Skin epidermis (tissue), 12 donors: Measurements from ENCODE around the gene MXD4.
"Not testable (repeated sequence)": the region's sequence is repeated elsewhere in the genome, so short reads cannot be mapped to it uniquely, and the experiment has no call there.

Source experiments
- H3K27ac ChIP-seq, 21 experiments: fragments of 200-600 bp; sonication (generic) in 11 of 21; one replicate each; pipeline ENCODE4 v1.5.0; 2020; ENCODE audit warnings: mild to moderate bottlenecking in 3 of 21, inconsistent platforms in 2 of 21, moderate library complexity in 2 of 21
- H3K4me3 ChIP-seq, 7 experiments: fragments of 200-600 bp; sonication (generic) in 2 of 7; one replicate each; pipeline ENCODE4 v1.5.0; 2020; ENCODE audit warnings: inconsistent platforms in 2 of 7, mild to moderate bottlenecking in 2 of 7, moderate library complexity in 1 of 7

The MXD4 gene

GRCh38 chr4:2245057-2245786, 16.7 kb downstream of the MXD4 start:
- peak overlapping the region in 11 of 21 experiments; percentile 15 to 64 (median 33) for H3K27ac ChIP-seq

GRCh38 chr4:2243681-2244380, 18.1 kb downstream of the MXD4 start:
- H3K27ac ChIP-seq = peak overlapping the region in 10 of 21 experiments; percentile 6 to 55 (median 23)
- no peak overlapping the region for H3K4me3 ChIP-seq

More at GRCh38 chr4:2245057-2245786, 16.7 kb downstream of the MXD4 start:
- no peak overlapping the region for H3K4me3 ChIP-seq

GRCh38 chr4:2241410-2242353, 20.2 kb downstream of the MXD4 start, which contains the start of the genes HAUS3 and POLN:
HAUS3 (minus strand) TSS chr4:2242121; CDS start chr4:2240946, 1,175 bp downstream.
POLN (minus strand) TSS chr4:2242121; CDS start chr4:2229231, 12,890 bp downstream.
- Histone ChIP-seq H3K27ac (peak within 1 kb of the TSS; percentile 5 to 89 (median 80)), H3K4me3 (peak within 1 kb of the TSS; percentile 85 to 99 (median 96))

- peak overlapping the region; percentile 85 to 99 (median 96) for H3K4me3 ChIP-seq
- peak overlapping the region in 16 of 21 experiments; percentile 5 to 89 (median 80) for H3K27ac ChIP-seq
These were observed 20.9 kb downstream of the MXD4 start for GRCh38 chr4:2241003-2241402.

GRCh38 chr4:2236944-2237666, 24.8 kb downstream of the MXD4 start:
- Histone ChIP-seq H3K4me3 (no peak overlapping the region), H3K27ac (no peak overlapping the region)

GRCh38 chr4:2231082-2231481, 30.8 kb downstream of the MXD4 start:
- Histone ChIP-seq H3K4me3 (no peak overlapping the region), H3K27ac (no peak overlapping the region)

- no peak overlapping the region for H3K27ac ChIP-seq
These were observed 35.6 kb downstream of the MXD4 start for GRCh38 chr4:2226261-2226660.

GRCh38 chr4:2222838-2223237, 39.1 kb downstream of the MXD4 start:
- no peak overlapping the region for H3K4me3 ChIP-seq

More at GRCh38 chr4:2226261-2226660, 35.6 kb downstream of the MXD4 start:
- no peak overlapping the region for H3K4me3 ChIP-seq

GRCh38 chr4:2221378-2221777, 40.5 kb downstream of the MXD4 start:
- H3K27ac ChIP-seq, H3K4me3 ChIP-seq: not testable (repeated sequence)

More at GRCh38 chr4:2222838-2223237, 39.1 kb downstream of the MXD4 start:
- no peak overlapping the region for H3K27ac ChIP-seq

- Histone ChIP-seq H3K27ac (no peak overlapping the region), H3K4me3 (no peak overlapping the region)
These were observed 41.8 kb downstream of the MXD4 start for GRCh38 chr4:2220016-2220630.

- no peak overlapping the region for H3K4me3 ChIP-seq
- no peak overlapping the region for H3K27ac ChIP-seq
These were observed 42.6 kb downstream of the MXD4 start for GRCh38 chr4:2219233-2219760.

GRCh38 chr4:2218436-2218835, 43.5 kb downstream of the MXD4 start:
- Histone ChIP-seq H3K4me3 (no peak overlapping the region), H3K27ac (no peak overlapping the region)

- Histone ChIP-seq H3K27ac (no peak overlapping the region), H3K4me3 (no peak overlapping the region)
These were observed 44.2 kb downstream of the MXD4 start for GRCh38 chr4:2217726-2218125.

- no peak overlapping the region for H3K27ac ChIP-seq
These were observed 49.1 kb downstream of the MXD4 start for GRCh38 chr4:2212831-2213230.

GRCh38 chr4:2202789-2203188, 59.1 kb downstream of the MXD4 start:
- H3K4me3 ChIP-seq, H3K27ac ChIP-seq: not testable (repeated sequence)

More at GRCh38 chr4:2212831-2213230, 49.1 kb downstream of the MXD4 start:
- no peak overlapping the region for H3K4me3 ChIP-seq
